ENCODE results near the gene CDH13.
A peak's percentile ranks its signal among the peaks of the same experiment; 100 is the strongest.

The CDH13 gene

GRCh38 chr16:83813823-83814658 lies 1187.3 kb downstream of the CDH13 start:
- CTCF ChIA-PET: interaction anchor here (1.1 to 1.9 kb wide), 2 partner anchors 11 to 697 kb away, joined by 3 to 6 read pairs; no protein-coding TSS in a partner anchor
- POLR2A ChIA-PET: no interaction called here
- Histone ChIP-seq H3K27ac (ENCODE audit: extremely low read depth, low read depth, low read length) (no peak overlapping the region), H3K4me3 (ENCODE audit: low read depth, low read length) (no peak overlapping the region), H3K9me3 (ENCODE audit: control insufficient read depth, insufficient read depth, low read depth, low read length) (no peaks in the 10 kb centered on the region), H3K4me1 (ENCODE audit: control insufficient read depth, insufficient read depth, low read length) (peaks cover 9% of the 10 kb centered on the region), H3K36me3 (ENCODE audit: control insufficient read depth in 2 of 2, insufficient read depth in 1 of 2, low read length in 2 of 2) (peaks cover 6 to 35% of the 10 kb centered on the region in 2 experiments)
- no peak for TF ChIP-seq ZNF140 (tag by site-specific recombination; IDR thresholded peaks at IDR 0.05)
- no peak for TF ChIP-seq KLF10 (tag by site-specific recombination; IDR thresholded peaks at IDR 0.05)
- TF ChIP-seq ZNF660 (tag by site-specific recombination; IDR thresholded peaks at IDR 0.05): 0 out of 2 replicates have a peak, but pooled peaks have one; percentile 16
- no peak for TF ChIP-seq ZXDB (tag by site-specific recombination; IDR thresholded peaks at IDR 0.05)
- peak; percentile 84 for TF ChIP-seq MYNN (tag by site-specific recombination; IDR thresholded peaks at IDR 0.05; ENCODE audit: borderline replicate concordance)
- TF ChIP-seq KLF16 (tag by site-specific recombination; IDR thresholded peaks at IDR 0.05): no peak
- TF ChIP-seq ZNF707 (tag by site-specific recombination; IDR thresholded peaks at IDR 0.05): no peak
- no peak for TF ChIP-seq GLIS1 (tag by site-specific recombination; IDR thresholded peaks at IDR 0.05)
- TF ChIP-seq, protein P1, sequence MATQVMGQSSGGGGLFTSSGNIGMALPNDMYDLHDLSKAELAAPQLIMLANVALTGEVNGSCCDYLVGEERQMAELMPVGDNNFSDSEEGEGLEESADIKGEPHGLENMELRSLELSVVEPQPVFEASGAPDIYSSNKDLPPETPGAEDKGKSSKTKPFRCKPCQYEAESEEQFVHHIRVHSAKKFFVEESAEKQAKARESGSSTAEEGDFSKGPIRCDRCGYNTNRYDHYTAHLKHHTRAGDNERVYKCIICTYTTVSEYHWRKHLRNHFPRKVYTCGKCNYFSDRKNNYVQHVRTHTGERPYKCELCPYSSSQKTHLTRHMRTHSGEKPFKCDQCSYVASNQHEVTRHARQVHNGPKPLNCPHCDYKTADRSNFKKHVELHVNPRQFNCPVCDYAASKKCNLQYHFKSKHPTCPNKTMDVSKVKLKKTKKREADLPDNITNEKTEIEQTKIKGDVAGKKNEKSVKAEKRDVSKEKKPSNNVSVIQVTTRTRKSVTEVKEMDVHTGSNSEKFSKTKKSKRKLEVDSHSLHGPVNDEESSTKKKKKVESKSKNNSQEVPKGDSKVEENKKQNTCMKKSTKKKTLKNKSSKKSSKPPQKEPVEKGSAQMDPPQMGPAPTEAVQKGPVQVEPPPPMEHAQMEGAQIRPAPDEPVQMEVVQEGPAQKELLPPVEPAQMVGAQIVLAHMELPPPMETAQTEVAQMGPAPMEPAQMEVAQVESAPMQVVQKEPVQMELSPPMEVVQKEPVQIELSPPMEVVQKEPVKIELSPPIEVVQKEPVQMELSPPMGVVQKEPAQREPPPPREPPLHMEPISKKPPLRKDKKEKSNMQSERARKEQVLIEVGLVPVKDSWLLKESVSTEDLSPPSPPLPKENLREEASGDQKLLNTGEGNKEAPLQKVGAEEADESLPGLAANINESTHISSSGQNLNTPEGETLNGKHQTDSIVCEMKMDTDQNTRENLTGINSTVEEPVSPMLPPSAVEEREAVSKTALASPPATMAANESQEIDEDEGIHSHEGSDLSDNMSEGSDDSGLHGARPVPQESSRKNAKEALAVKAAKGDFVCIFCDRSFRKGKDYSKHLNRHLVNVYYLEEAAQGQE (tag by site-specific recombination; IDR thresholded peaks at IDR 0.05): no peak
- 0 out of 2 replicates have a peak, but pooled peaks have one; percentile 46 for TF ChIP-seq PRDM1 (tag by site-specific recombination; IDR thresholded peaks at IDR 0.05)
- TF ChIP-seq ZNF776 (tag by site-specific recombination; IDR thresholded peaks at IDR 0.05; ENCODE audit: borderline replicate concordance): peak; percentile 56; the same call in 1 of the 2 replicates
- no peak for TF ChIP-seq ZNF148 (tag by site-specific recombination; IDR thresholded peaks at IDR 0.05; ENCODE audit: borderline replicate concordance)
- TF ChIP-seq ZNF792 (tag by site-specific recombination; IDR thresholded peaks at IDR 0.05): 0 out of 2 replicates have a peak, but pooled peaks have one; percentile 39
- TF ChIP-seq SP7 (tag by site-specific recombination; IDR thresholded peaks at IDR 0.05): 0 out of 2 replicates have a peak, but pooled peaks have one; percentile 21
- no peak for TF ChIP-seq ZNF324 (tag by site-specific recombination; IDR thresholded peaks at IDR 0.05)

GRCh38 chr16:83814659-83814985 lies 1187.9 kb downstream of the CDH13 start:
- Histone ChIP-seq H3K9me3 (ENCODE audit: control insufficient read depth, insufficient read depth, low read depth, low read length) (no peaks in the 10 kb centered on the region), H3K36me3 (ENCODE audit: control insufficient read depth in 2 of 2, insufficient read depth in 1 of 2, low read length in 2 of 2) (peaks cover 6 to 35% of the 10 kb centered on the region in 2 experiments), H3K27ac (ENCODE audit: extremely low read depth, low read depth, low read length) (no peak overlapping the region), H3K4me1 (ENCODE audit: control insufficient read depth, insufficient read depth, low read length) (peaks cover 9% of the 10 kb centered on the region), H3K4me3 (ENCODE audit: low read depth, low read length) (no peak overlapping the region)
- CTCF ChIA-PET: interaction anchor here (1.1 to 1.9 kb wide), 2 partner anchors 10 to 697 kb away, joined by 3 to 6 read pairs; no protein-coding TSS in a partner anchor
- POLR2A ChIA-PET: no interaction called here
- TF ChIP-seq ZNF354C (tag by site-specific recombination; IDR thresholded peaks at IDR 0.05; ENCODE audit: borderline replicate concordance, low read depth) (no peak), ZNF169 (tag by site-specific recombination; IDR thresholded peaks at IDR 0.05) (no peak), ZNF19 (tag by site-specific recombination; IDR thresholded peaks at IDR 0.05; ENCODE audit: low read depth) (no peak), ZNF623 (tag by site-specific recombination; IDR thresholded peaks at IDR 0.05) (no peak), ZNF792 (tag by site-specific recombination; IDR thresholded peaks at IDR 0.05) (no peak)
- TF ChIP-seq, protein P2, sequence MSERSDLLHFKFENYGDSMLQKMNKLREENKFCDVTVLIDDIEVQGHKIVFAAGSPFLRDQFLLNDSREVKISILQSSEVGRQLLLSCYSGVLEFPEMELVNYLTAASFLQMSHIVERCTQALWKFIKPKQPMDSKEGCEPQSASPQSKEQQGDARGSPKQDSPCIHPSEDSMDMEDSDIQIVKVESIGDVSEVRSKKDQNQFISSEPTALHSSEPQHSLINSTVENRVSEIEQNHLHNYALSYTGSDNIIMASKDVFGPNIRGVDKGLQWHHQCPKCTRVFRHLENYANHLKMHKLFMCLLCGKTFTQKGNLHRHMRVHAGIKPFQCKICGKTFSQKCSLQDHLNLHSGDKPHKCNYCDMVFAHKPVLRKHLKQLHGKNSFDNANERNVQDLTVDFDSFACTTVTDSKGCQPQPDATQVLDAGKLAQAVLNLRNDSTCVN (tag by site-specific recombination; optimal IDR thresholded peaks at IDR 0.05): no peak
- TF ChIP-seq, protein P3, sequence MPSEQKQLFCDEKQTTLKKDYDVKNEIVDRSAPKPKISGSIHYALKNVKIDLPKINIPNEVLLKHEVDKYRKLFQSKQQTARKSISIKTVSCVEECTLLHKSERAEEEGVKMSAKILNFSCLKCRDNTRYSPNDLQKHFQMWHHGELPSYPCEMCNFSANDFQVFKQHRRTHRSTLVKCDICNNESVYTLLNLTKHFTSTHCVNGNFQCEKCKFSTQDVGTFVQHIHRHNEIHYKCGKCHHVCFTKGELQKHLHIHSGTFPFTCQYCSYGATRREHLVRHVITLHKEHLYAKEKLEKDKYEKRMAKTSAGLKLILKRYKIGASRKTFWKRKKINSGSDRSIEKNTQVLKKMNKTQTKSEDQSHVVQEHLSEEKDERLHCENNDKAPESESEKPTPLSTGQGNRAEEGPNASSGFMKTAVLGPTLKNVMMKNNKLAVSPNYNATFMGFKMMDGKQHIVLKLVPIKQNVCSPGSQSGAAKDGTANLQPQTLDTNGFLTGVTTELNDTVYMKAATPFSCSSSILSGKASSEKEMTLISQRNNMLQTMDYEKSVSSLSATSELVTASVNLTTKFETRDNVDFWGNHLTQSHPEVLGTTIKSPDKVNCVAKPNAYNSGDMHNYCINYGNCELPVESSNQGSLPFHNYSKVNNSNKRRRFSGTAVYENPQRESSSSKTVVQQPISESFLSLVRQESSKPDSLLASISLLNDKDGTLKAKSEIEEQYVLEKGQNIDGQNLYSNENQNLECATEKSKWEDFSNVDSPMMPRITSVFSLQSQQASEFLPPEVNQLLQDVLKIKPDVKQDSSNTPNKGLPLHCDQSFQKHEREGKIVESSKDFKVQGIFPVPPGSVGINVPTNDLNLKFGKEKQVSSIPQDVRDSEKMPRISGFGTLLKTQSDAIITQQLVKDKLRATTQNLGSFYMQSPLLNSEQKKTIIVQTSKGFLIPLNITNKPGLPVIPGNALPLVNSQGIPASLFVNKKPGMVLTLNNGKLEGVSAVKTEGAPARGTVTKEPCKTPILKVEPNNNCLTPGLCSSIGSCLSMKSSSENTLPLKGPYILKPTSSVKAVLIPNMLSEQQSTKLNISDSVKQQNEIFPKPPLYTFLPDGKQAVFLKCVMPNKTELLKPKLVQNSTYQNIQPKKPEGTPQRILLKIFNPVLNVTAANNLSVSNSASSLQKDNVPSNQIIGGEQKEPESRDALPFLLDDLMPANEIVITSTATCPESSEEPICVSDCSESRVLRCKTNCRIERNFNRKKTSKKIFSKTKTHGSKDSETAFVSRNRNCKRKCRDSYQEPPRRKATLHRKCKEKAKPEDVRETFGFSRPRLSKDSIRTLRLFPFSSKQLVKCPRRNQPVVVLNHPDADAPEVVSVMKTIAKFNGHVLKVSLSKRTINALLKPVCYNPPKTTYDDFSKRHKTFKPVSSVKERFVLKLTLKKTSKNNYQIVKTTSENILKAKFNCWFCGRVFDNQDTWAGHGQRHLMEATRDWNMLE (tag by site-specific recombination; conservative IDR thresholded peaks at IDR 0.05; ENCODE audit: low read depth): no peak

Data from HEK293 (cell line).